OCI-LY7 (cell line): ENCODE results near the gene PLPP3.

Experiments
- EZH2phosphoT487 ChIP-seq: fragments of 200-600 bp; sonication (generic); IDR thresholded peaks from 2 replicates; pipeline ENCODE4 v1.6.1; 2018; ENCODE audit warnings: low read depth, borderline replicate concordance, mild to moderate bottlenecking, mixed run types, antibody characterized with exemption, low read length, moderate library complexity, mixed read lengths
- TF ChIP-seq, protein P1 (sequence below): fragments of 200-600 bp; sonication (generic); conservative IDR thresholded peaks from 2 replicates; pipeline ENCODE4 v1.5.1; 2014; ENCODE audit warnings: mild to moderate bottlenecking, antibody characterized with exemption, low read length, moderate library complexity, mixed read lengths

DNA sequence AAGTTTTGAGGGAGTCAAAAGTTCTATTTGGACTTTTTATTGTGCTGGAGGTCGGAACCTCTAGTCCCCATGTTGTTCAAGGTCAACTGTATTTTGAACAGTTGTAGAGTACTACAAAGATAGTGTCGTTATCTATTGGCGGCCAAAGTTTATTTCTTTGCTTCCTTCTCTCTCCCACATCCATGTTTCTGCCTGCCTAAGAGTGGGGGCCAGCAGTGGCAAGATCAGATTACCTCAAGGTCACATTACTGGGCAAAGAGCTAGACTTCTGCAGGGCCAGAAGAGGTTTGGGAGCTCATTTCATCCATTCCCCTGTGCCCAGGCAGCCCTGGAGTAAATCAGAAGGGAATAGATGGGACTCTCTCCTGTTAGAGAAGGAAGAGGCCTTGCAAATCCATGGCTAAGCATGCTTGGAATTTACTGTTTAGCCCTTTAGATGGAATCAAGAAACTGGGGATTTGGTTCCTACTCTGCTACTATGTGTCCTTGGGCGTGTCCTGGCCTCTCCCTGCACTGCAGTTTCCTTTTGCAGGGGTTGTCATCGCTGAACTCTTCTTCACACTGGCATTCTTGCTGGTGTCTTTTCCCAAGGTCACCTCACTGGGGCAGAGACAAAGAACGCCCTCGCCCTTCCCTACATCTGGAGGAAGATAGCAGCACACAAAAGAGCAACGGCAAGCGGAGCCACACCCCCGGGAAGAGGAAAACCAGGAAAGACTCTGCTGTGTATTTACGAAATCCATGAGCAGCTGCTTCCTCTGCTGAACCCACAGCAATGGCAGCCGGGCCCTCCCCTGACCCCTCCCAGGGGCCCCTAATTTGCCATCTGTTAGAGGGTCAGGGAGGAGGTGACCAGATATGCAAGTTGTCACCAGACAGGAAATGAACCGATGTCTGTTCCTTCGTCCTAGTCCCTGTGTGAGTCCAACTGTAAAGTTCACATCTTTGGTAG, 73.3 kb downstream of the PLPP3 start:
- TF ChIP-seq, protein P1, sequence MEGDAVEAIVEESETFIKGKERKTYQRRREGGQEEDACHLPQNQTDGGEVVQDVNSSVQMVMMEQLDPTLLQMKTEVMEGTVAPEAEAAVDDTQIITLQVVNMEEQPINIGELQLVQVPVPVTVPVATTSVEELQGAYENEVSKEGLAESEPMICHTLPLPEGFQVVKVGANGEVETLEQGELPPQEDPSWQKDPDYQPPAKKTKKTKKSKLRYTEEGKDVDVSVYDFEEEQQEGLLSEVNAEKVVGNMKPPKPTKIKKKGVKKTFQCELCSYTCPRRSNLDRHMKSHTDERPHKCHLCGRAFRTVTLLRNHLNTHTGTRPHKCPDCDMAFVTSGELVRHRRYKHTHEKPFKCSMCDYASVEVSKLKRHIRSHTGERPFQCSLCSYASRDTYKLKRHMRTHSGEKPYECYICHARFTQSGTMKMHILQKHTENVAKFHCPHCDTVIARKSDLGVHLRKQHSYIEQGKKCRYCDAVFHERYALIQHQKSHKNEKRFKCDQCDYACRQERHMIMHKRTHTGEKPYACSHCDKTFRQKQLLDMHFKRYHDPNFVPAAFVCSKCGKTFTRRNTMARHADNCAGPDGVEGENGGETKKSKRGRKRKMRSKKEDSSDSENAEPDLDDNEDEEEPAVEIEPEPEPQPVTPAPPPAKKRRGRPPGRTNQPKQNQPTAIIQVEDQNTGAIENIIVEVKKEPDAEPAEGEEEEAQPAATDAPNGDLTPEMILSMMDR = no peak
- no peak for TF ChIP-seq EZH2phosphoT487
